GM12864 (cell line): ENCODE measurements around the gene GCLC.

Experiments used
- DNase-seq: peaks from one replicate; pipeline ENCODE4 v3.0.0-alpha.2; 2011; ENCODE audit warnings: low read depth
- H3K4me3 ChIP-seq: 2 replicates; pipeline ENCODE4 v1.5.1; 2011; ENCODE audit warnings: mild to moderate bottlenecking, low read depth, low read length, control low read depth
- CTCF ChIP-seq: IDR thresholded peaks from 2 replicates; pipeline ENCODE4 v1.5.1; 2011; ENCODE audit warnings: low read depth, mild to moderate bottlenecking, moderate library complexity, low read length, control low read depth, inconsistent platforms; ENCODE audit errors: missing control alignments

GCLC gene

DNA sequence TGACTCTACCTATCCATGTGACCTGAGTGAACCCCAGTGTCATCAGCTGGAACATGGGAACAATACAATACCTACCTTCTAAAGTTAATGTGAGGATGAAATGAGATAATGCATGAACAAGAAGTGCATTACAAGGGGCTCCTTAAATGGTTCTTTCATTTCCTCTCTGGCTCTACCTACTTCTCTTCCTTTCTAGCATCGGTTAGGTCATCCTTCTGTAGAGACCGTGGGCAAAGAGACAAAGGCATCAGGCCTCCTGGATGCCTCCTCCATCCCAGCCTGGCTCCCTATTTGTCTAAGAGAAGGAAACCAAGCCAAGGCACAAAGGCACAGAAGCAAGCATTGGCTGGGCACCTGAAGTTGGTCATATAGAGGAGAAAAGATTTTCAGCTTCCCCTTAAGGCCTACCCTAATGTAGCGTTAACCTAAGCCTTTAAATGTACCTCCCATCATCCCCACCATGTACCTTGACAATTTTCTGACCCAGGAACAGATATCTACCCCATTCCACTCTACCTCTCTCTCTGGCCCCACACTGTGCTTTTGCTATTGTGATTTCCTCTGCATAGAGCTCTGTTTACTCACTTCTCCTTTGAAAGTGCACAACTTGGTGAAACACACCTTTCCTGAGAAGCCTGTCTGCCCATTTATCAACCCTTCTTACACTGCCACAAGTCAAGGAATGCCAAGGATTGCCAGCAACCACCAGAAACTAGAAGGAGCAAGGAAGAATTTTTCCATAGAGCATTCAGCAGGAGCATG lies 86.6 kb downstream of the GCLC start:
- DNase-seq = no peak
- no peak for TF ChIP-seq CTCF
- no peak overlapping the region for H3K4me3 ChIP-seq

DNA sequence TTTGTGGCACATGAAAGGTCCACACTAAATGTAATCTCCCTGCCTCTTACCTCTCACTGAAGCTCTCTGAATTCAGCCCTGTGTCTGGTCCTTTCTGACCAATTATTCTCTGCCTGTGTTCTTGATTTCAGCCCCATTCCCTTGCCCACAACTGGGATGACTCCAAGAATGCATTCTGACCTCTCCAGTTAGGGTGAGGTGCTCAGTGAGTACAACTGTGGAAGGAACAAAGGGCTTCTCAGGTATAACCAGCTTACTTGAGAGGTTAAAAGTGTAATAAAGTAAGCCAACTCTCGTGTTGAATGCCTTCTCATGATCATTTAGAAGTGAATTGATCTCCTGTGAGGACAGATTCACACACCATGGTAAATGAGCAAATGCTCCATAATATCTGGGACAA lies 88.1 kb downstream of the GCLC start:
- TF ChIP-seq CTCF = no peak

GRCh38 chr6:53455678-53456077 lies 89.2 kb downstream of the GCLC start:
- no peak for DNase-seq
- H3K4me3 ChIP-seq = no peak overlapping the region
- no peak for TF ChIP-seq CTCF

More for the DNA sequence above, 88.1 kb downstream of the GCLC start:
- H3K4me3 ChIP-seq = no peak overlapping the region
- no peak for DNase-seq

- DNase-seq = no peak
- TF ChIP-seq CTCF = no peak
- no peak overlapping the region for H3K4me3 ChIP-seq
Measured at GRCh38 chr6:53451165-53451564, 93.7 kb downstream of the GCLC start.

GRCh38 chr6:53447865-53448264 lies 97.0 kb downstream of the GCLC start:
- H3K4me3 ChIP-seq = no peak overlapping the region
- no peak for DNase-seq
- TF ChIP-seq CTCF = no peak
